Suppressor macrophage treated with lipopolysaccharide for 4 hours (primary cell): Measurements from ENCODE around the gene VPS41.
"Not testable (repeated sequence)": the region's sequence is repeated elsewhere in the genome, so short reads cannot be mapped to it uniquely, and the experiment has no call there.

Experiments
- DNase-seq: peaks from one replicate; pipeline ENCODE4 v3.0.0-alpha.2; 2020

The VPS41 gene

DNA sequence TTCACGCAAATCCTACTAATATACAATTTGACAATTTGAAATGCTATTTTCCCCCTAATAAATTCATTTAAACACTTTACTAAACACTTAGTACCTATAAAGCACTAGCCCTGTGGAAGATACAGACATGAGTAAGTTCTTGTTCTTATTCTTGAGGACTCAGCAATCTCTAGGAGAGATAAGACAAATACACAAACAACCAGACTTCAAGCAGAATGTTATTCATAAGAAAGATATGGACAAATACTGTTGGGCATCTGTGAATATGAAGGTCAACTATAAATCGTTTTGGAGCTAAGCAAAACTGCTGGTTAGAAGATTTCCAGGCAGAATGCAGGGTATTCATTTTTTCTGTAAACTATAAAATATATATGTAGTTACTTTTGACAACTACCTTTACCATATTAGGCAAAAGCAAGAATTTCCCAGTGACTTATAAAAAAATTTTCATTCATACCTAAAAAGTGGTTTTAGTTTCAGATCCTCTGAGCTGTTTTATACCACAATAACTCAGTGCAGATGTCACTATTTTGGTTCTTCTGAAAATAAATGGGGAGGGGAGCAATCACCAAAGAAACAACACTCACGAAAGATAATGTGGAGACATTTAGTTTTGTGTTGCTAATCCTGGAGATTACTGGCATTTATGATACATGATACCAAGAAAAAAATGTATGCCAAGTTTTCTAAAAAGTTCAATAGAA is 3.8 kb downstream of the VPS41 start:
- DNase-seq: peak; percentile 25

DNA sequence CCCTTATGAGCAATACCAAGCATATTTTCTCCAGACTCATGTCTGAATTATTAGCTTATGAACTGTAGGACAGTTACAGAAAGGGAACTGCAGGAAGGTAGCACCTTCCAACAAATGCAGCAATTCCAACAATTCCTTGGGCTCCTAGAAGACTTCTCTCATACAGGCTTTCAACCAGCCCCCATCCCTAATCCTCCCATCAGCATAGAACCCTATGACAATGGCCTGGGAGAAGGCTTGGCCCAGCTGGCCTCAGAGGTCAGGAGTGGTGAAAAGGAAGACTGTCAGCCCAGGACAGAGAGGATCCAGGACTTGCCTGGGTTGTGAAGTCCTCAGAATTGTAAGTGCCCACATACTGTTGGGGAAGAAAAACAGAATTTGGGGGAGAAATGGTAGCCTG is 5.9 kb downstream of the VPS41 start:
- no peak for DNase-seq

DNA sequence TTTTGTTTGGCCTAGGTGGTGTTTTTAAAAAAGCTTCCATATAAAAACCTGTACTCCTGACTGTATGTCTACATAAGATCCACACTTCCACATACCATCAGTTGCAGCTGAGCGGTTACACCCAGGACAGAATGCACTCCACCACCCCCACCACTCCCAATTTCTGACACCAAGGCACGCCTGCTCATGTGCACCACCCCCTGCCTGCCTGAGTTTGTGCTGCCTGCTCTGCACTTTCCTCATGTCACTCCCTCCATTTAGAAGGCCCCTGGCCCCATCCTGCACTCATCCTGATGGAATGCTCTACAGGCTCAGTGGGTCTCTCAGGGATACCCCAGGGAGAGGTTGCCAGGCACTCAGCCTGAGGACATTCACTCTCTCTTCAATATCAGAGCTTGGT is 6.5 kb downstream of the VPS41 start:
- no peak for DNase-seq

DNA sequence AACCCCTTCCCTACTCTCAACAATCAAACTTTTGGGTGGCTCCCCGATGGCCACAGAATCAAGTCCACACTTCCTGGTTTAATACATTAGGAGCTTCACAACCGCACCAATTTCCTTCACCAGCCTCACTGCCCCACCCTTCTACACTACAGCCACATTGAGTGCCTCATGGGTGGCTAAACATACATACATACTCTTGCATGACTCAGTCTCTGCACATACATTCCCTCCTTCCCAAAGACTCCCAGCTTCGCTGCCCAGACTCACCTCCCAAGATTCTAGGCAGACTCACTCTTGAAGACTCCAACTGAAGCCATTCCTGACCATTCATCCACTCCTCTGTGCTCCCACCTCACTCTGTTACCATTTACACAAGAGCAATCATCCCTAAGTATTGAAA is 15.9 kb downstream of the VPS41 start:
- no peak for DNase-seq

DNA sequence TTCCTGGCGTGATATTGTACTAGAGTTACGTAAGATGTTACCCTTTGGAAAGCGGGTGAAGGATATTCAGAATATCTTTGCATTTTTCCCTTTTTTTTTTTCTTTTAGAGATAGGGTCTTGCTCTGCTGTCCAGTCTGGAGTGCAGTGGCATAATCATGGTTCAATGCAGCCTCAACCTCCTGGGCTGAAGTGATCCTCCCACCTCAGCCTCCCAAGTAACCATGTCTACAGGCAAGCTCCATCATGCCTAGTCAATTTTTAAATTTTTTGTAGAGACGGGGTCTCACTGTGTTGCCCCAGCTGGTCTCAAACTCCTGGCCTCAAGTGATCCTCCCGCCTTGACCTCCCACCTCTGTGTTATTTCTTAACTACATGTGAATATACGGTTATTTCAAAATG is 18.4 kb downstream of the VPS41 start:
- DNase-seq: no peak

DNA sequence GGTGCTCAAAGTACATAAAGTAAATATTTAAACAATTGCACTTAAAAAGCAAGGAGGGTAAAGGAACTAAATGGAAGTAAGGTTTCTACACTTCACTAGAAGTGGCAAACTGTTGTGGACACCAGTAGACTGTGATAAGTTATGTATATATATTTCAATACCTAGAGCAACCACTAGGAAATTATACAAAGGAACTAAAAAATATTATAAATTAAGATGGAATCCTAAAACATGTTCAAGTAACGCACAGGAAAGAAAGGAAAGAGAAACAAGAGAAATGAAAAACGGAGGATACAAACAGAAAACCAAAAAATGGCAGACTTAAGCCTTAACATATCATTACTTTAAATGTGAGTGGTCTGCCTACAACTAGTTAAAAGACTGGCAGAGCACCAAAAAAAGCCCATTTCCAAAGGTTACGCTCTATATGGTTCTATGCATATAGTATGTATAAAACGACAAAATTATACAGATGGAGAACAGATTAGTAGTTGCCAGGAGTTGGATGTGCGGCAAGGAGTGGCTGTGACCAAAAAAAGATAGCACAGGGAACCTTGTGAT is 19.0 kb downstream of the VPS41 start:
- DNase-seq: no peak

DNA sequence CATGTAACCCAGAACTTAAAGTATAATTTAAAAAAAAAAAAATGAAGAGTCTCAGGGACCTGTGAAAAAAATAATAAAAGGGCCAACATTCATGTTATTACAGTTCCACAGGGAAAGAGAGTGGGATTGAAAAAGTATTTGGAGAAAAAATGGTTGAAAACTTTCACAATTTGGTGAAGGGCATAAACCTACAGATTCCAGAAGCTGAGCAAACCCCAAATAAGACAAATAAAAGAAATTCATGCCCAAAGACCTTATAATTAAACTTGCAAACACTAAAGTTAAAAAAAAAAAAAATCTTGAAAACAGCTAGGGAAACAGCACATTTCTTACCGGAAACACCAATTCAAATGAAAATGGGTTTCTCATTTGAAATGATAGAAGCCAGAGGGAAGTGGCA is 19.9 kb downstream of the VPS41 start:
- no peak for DNase-seq

DNA sequence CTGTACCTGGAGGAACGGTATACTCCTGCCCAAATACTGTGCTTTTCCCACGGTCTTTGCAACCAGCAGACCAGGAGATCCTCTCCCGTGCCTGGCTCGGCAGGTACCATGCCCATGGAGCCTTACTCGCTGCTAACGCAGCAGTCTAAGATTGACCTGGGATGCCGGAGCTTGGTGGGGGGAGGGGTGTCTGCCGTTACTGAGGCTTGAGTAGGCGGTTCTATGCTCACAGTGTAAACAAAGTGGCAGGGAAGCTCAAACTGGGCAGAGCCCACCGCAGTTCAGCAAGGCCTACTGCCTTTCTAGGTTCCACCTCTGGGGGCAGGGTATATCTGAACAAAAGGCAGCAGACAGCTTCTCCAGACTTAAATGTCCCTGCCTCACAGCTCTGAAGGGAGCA is 22.7 kb downstream of the VPS41 start:
- no peak for DNase-seq

DNA sequence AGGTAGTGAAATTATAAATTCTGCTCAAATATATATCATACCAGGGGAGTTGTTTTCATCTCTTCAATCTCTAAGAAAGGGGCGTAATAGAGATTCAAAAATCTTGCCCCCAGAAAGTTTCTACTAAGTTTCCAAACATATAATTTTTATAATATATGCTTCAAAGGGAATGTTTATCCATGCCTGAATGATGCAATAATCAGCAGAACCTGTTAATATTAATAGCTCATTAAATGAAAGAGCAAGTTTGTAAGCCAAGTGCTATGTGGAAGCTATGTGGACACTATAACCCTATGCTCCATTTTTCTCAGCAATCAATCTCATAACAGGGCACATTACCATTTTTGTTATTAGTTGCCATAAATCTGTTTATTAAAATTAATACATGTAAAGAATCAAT is 25.3 kb downstream of the VPS41 start:
- no peak for DNase-seq

DNA sequence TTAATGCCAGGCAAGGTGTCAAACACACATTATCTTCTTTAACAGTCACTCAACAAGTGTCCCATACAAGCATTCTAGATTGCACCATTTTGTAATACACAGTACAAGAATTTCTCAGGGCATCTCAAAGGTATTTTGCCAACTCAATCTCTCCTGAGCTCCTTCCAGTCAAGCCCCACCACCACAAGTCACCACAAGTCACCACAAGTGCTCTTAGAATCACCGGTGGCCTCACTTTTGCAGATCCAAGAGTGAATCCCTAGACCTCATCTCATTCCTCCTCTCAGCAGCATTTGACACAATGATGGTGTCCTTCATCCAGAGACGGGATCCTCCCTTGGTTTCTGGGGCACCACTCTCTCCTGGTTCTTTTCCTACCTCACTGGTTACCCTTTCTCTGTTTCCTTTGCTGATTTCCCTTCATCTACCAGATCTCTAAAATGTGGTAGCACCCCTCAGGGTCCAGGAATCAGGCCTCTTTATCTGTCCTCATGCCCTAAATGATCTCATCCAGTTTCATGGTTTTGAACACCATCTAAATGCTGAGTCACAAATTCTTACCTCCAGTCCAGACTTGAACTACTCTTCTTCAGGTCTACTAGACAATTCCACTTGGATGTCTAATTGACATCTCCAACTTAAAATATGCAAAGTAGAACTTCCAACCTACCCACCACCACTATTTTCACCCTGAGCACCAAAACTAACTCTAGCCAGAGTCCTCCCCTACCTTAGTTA is 26.9 kb downstream of the VPS41 start:
- no peak for DNase-seq

DNA sequence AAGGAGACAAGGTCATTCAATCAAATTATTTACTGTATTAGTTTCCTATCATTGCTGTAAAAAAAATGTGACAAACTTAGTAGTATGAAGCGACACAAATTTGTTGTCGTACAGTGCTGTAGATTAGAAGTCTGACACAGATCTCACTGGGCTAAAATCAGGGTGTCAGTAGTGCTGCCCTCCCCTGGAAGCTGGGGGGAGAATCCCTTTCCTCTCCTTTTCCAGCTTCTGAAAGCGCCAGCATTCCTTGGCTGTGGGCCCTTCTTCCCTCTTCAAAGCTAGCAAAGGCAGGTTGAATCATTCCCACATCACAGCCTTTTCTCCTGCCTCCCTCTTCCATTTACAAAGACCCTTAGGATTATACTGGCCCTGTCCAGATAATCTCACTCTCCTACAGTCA is 28.0 kb downstream of the VPS41 start:
- no peak for DNase-seq

DNA sequence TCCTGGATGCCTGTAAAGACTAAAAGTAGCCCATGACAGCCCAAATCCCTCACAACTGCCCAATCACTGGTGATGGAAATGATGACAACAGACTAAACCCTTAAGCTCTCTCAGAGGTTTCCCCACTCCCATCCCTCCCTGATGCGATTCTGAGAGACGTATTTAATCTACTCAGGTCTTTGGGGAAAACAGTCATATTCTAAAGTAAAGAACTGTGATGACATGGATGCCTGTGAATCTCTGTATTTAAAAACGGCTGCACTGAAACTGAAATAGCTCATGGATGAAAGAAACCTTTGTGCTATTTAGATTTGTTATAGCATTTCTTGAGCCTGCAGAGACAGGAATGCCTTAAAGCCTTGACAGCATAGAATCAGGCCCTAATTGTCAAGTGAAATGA is 28.5 kb downstream of the VPS41 start:
- no peak for DNase-seq

DNA sequence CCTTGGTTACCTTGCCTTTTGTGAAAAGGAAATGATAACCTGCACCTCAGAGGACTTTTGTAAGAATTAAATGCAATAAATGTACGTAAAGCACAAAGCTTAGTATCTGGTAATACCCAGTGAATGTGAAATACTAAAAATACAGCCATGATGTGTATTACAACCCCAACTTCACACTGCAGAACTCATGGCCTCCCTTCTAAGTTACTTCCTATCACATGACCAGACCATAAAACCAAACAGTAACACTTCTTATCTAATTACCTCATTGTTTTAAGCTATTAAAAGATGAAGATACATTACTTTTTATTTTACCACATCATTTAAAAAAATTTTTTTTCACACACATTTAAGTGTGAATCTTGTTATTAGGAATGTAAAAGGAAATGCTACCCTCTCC is 29.0 kb downstream of the VPS41 start:
- no peak for DNase-seq

DNA sequence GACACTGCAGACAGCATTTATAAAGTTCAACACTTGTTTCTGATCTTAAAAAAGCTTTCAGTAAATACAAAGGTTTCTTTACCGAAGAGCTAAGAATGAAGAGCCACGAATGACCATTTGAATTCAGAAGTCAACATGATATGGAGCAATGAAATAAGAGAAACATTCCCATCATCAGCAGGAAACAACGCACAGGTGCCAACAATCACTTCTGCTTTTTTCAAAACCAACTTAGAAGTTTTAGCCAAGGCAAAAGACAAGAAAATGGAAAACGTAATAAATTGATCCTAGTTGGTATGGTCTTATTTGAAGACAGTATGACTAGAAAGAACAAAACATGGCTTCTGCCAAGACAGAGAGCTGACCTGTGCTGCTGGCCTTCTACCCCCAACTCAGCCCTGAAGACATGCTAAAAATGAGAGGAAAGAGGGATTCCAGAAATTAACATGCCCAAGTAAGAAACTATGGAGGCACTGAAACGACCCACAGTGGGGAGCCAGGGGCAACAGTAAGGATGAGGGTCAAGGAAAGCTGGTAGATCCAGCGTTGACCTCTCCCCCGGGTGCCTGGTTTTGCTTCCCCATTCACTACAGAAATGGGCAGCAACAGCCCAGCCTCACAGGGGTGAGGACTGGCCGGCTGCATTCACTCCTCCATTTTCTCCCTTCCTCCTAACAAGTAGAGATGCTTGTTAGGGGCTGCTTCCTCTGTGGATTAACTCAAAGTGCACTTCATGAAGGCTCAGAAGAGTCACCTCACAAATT is 30.1 kb downstream of the VPS41 start:
- no peak for DNase-seq

DNA sequence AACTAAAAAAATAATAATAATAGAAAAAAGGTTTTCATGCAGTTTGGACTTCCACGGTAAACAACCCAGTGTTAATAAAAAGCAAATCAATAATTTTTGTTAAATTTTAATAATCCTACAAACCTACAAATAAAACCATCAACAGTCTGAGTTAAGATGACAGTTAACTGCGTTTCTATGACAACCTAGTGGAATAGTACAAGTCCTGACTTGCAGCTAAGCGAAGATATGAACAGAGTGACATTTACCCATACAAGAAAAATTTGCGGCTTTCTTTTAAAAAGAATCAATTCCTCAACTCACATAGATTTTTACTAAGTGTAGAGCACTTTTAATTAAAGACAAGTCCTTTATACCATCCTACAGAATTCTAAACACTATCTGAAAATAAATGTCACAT is 35.6 kb downstream of the VPS41 start:
- no peak for DNase-seq

DNA sequence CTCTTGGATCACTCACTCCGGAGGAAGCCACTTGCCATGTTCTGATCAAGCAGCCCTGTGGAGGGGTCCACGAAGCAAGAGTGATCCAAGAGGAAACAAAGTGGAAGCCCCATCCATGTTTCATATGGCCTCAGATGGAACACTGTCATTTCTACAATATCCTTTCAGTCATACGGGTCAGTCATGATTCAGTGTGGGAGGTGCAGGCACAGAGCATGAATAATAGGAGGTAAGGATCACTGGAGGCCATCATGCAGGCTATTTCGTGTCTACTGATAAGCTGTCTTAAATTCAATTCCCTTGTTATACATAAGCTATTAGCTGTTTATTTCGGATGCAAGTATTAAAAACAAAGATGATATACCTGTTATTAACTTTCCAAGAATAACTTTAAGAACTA is 36.8 kb downstream of the VPS41 start:
- no peak for DNase-seq

DNA sequence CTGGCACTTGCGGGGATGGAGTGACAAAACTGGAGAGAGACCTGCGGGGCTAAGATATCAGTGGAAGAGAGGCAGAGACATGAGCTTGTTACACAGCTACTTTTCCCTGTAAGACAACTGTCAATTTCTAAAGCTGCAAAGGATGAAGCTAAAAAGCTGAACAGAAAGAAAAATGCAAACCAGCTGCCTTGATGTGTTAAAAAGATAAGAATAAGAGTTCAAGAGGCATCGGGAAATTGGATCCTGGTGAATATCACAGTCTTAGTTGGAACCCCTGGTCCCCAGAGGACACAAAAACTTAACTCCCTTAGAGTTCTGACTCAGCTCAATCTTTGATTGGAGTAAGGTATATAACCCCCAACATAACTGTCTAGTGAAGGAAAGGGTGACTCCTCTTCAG is 38.8 kb downstream of the VPS41 start:
- DNase-seq: no peak

DNA sequence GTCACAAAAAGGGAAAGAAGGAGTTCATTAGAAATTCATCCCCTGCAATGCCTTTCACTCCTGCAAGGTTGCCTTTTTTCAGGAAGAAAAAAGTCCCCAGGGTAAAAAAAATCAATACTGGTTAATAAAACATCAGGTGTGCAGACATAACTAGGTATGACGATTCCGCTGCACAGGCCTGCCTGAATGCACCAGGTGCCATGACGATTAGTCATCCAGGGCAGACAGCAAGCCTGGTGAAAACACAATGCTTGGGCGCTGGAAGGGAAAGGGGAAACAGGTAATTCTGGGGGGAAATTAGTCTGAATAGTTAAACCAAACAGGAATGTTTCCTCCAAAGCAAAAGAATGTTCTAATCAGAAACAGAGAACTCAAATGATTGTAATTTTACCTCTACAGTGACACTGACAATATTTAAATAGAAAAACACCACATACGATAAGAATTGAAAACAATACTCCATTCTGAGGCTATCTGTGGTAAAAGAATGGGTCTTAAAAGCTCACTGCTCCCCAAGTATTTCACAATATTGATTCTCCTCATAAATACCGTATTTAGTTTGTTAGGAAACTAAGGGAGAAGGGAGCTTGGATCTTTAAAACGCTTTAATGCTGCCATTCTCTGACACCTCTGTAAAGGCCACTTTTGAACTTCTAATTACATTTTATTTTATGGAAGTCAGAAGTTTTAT is 45.2 kb downstream of the VPS41 start:
- no peak for DNase-seq

DNA sequence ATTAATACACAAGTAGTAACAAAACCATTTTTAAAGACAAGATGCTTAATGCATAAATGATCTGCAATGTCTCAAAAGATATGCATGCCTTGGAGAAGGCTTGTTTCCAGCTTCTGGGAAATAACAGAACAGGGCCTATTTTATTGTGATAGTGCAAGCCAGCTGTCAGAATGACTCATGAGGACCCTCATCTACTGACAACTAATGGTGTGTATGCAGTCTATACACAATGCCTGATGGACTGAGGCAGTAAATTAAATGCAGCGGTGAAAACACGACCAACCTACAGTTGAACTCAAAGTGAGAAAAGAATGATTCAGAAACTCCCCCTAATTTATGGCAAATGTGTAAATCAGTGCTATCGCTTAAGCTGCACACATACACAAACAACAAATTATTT is 46.3 kb downstream of the VPS41 start:
- DNase-seq: no peak

DNA sequence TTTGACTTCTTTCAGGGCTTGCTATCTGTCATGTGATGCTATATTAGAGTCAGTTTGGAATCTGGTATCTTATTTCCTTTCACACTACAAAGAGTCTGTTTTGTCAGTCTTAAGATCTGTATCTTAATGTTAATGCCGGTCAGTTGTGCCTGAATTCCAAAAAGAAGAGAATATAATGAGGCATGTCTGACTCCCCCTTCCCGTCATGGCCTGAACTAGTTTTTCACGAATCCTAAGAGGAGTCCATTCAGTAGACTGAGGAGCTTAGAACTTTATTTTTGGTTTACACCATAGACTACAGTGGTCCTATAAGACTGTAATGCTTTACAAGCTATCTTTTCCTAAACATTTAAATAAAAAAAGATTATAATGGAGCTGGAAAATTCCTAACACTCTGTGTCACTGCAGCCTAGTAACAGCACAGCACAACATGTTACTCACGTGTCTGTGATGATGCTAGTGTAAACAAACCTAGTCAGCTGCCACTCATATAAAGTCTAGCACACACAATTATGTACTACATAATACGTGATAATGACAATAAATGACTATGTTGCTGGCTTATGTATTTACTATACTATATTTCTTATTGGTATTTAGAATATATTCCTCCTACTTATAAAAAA is 50.6 kb downstream of the VPS41 start:
- no peak for DNase-seq

DNA sequence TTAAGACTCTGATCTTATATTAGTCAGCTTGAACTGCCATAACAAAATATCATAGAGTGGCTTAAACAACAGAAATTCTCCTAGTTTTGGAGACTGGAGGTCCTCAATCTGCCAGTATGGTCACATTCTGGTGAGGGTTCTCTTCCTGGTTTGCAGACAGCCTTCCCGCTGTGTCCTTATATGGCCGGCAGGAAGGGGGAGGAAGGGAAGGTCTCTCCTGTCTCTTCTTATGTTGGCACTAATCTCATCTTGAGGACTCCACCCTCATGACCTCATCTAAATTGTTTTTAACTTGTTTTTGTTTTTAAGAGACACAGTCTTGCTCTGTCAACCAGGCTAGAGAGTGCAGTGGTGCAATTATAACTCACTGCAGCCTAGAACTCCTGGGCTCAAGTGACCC is 53.1 kb downstream of the VPS41 start:
- no peak for DNase-seq

DNA sequence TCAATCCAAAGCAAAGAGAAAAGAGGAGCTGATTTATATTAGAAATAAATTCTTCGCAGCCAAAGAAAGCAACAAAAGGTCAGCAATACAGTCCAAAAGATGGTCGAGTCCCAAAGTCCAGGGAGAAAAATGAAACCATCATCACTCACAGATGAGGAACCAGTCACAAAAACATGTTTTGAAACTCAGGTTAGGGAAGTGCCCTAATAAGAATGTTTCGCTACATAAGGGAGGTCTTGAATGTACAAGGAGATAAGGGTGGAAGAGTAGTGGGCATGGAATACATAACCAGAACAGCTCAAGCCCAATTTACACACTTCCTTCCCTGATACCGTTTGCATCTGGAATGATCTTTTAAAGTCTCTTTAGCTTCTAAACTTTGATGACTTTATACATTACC is 53.6 kb downstream of the VPS41 start:
- peak; percentile 32 for DNase-seq

DNA sequence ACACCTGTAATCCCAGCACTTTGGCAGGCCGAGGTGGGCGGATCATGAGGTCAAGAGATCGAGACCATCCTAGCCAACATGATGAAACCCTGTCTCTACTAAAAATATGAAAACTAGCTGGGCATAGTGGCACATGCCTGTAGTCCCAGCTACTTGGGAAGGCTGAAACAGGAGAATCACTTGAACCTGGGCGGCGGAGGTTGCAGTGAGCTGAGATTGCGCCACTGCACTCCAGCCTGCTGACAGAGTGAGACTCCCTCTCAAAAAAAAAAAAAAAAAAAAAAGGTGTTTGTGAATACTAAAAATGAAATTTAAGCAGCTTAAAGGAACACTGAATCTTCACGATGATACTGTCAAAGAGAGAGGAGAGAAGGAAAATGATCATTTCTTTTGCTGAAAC is 54.0 kb downstream of the VPS41 start:
- DNase-seq: not testable (repeated sequence)
